Osteocyte (in vitro differentiated cells): ENCODE data around the gene KCNN2. TPM values are rescaled to one million over a fixed set of nuclear protein-coding genes. Genes with fewer than 3 reads are reported as not detected.

ENCODE experiments used
- DNase-seq: peaks from one replicate; pipeline ENCODE4 v3.0.0; 2021; ENCODE audit warnings: mixed read lengths; ENCODE audit not compliant: unreplicated experiment; ENCODE audit errors: extremely low spot score
- H3K27ac Mint-ChIP-seq: one replicate; pipeline ENCODE4 v1.8.0; 2021; ENCODE audit warnings: mild to moderate bottlenecking, mixed read lengths; ENCODE audit not compliant: unreplicated experiment
- H3K27me3 Mint-ChIP-seq: one replicate; pipeline ENCODE4 v1.8.0; 2021; ENCODE audit warnings: mixed read lengths; ENCODE audit not compliant: unreplicated experiment
- H3K36me3 Mint-ChIP-seq: one replicate; pipeline ENCODE4 v1.8.0; 2021; ENCODE audit warnings: mixed read lengths; ENCODE audit not compliant: unreplicated experiment
- H3K4me1 Mint-ChIP-seq: one replicate; pipeline ENCODE4 v1.8.0; 2021; ENCODE audit warnings: mixed read lengths; ENCODE audit not compliant: unreplicated experiment
- H3K4me3 Mint-ChIP-seq: one replicate; pipeline ENCODE4 v1.8.0; 2021; ENCODE audit warnings: mild to moderate bottlenecking, moderate library complexity, mixed read lengths; ENCODE audit not compliant: unreplicated experiment
- H3K9me3 Mint-ChIP-seq: one replicate; pipeline ENCODE4 v1.8.0; 2021; ENCODE audit warnings: mixed read lengths; ENCODE audit not compliant: unreplicated experiment
- total RNA-seq: library from RNA; stranded (reverse); gene quantifications from 2 replicates; pipeline ENCODE4 v1.2.1, GENCODE V29; 2021
- TF ChIP-seq, protein P1 (sequence below): fragments of 200-600 bp; sonication (generic); IDR thresholded peaks from 2 replicates; pipeline ENCODE4 v1.5.0; 2021; ENCODE audit warnings: antibody characterized with exemption, mild to moderate bottlenecking, moderate library complexity

KCNN2 gene
- total RNA-seq, 1 donor from 2014 or later: 0.08 TPM

DNA sequence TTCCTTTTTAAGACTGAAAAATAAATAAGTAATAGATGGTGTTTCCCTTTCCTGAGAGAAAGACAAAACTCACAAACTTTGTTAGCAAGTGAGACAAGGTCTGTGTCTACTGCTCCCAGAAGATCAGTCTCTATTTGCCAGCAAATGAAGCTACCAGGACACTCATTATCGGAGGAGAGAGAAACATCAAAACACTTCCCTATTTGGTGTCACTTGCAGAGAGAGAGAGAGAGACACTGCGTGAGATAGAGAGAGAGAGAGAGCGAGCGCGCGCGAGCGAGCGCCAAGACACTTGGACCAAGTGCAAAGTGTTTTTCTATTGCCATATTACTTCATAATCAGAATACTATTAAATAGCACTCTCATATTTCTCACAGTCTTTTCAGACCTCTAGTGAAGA, 142.7 kb downstream of the KCNN2 start:
- H3K36me3 Mint-ChIP-seq: no peaks in the 10 kb centered on the region
- no peak overlapping the region for H3K4me3 Mint-ChIP-seq
- no peaks in the 10 kb centered on the region for H3K4me1 Mint-ChIP-seq
- H3K27me3 Mint-ChIP-seq: peaks cover 14% of the 10 kb centered on the region
- DNase-seq: no peak
- TF ChIP-seq, protein P1, sequence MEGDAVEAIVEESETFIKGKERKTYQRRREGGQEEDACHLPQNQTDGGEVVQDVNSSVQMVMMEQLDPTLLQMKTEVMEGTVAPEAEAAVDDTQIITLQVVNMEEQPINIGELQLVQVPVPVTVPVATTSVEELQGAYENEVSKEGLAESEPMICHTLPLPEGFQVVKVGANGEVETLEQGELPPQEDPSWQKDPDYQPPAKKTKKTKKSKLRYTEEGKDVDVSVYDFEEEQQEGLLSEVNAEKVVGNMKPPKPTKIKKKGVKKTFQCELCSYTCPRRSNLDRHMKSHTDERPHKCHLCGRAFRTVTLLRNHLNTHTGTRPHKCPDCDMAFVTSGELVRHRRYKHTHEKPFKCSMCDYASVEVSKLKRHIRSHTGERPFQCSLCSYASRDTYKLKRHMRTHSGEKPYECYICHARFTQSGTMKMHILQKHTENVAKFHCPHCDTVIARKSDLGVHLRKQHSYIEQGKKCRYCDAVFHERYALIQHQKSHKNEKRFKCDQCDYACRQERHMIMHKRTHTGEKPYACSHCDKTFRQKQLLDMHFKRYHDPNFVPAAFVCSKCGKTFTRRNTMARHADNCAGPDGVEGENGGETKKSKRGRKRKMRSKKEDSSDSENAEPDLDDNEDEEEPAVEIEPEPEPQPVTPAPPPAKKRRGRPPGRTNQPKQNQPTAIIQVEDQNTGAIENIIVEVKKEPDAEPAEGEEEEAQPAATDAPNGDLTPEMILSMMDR: no peak
- H3K9me3 Mint-ChIP-seq: no peaks in the 10 kb centered on the region
- no peak overlapping the region for H3K27ac Mint-ChIP-seq

- no peaks in the 10 kb centered on the region for H3K4me1 Mint-ChIP-seq
- H3K27ac Mint-ChIP-seq: no peak overlapping the region
- no peak overlapping the region for H3K4me3 Mint-ChIP-seq
- H3K9me3 Mint-ChIP-seq: no peaks in the 10 kb centered on the region
- TF ChIP-seq, protein P1: no peak
- H3K36me3 Mint-ChIP-seq: no peaks in the 10 kb centered on the region
- no peak for DNase-seq
- no peaks in the 10 kb centered on the region for H3K27me3 Mint-ChIP-seq
These were observed 162.4 kb downstream of the KCNN2 start for GRCh38 chr5:114524221-114524620.

DNA sequence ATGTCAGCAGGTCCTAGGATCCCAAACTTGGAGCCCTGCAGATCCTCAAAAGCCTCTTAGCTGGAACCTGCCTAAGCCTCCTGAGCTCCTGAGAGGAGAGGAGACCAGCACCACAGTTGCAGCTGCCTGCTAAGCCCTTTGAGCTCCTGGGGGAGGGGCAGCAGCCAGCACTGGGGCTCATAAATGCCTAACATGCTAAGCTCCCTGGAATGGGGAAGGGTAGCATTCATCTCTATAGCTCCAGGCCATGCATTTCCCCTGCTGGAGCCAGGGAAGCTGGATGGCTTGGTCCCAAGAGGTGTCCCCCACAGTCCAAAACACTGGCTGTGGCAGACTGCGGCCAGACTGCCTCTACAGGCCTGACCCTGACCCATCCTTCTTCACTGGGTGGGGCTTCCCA, 182.7 kb downstream of the KCNN2 start:
- peaks cover 34% of the 10 kb centered on the region for H3K9me3 Mint-ChIP-seq
- TF ChIP-seq, protein P1: no peak
- no peaks in the 10 kb centered on the region for H3K27me3 Mint-ChIP-seq
- H3K4me3 Mint-ChIP-seq: no peak overlapping the region
- no peak overlapping the region for H3K27ac Mint-ChIP-seq
- H3K4me1 Mint-ChIP-seq: no peaks in the 10 kb centered on the region
- DNase-seq: no peak
- no peaks in the 10 kb centered on the region for H3K36me3 Mint-ChIP-seq
